ENCODE results near the gene TXLNB.

The TXLNB gene

DNA sequence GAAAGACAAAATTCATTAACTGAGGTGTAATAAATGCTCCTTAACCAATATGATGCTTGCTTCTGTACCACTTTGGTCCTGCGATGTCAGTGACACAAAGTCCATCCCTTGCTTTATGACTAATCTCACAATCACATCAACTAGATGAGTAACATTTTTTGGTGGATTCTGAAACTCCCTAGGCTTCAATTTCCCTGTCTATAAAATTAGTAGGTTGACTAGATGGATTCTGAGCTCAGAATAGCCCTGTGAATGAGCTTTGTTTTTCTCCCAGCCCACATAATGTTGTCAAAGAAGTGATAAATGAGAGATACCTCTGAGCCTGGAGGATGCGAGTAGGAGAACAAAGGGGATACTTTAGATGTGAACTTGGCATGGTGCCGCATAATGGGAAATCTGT is 9.1 kb downstream of the TXLNB start:
- Histone ChIP-seq H2AFZ (no peak overlapping the region), H3K27me3 (ENCODE audit: control insufficient read depth, insufficient read depth, low read length) (no peaks in the 10 kb centered on the region), H3K4me3 (ENCODE audit: low read depth, low read length) (no peak overlapping the region), H3K27ac (no peak overlapping the region), H3K36me3 (ENCODE audit: control insufficient read depth, insufficient read depth, low read length) (no peaks in the 10 kb centered on the region), H3K9me3 (ENCODE audit: control insufficient read depth, low read length) (no peaks in the 10 kb centered on the region), H3K9ac (no peak overlapping the region), H3K79me2 (no peaks in the 10 kb centered on the region), H3K4me1 (no peaks in the 10 kb centered on the region), H3K4me2 (ENCODE audit: low read length) (no peak overlapping the region)
- no peak for TF ChIP-seq CTCF (IDR thresholded peaks at IDR 0.05)

DNA sequence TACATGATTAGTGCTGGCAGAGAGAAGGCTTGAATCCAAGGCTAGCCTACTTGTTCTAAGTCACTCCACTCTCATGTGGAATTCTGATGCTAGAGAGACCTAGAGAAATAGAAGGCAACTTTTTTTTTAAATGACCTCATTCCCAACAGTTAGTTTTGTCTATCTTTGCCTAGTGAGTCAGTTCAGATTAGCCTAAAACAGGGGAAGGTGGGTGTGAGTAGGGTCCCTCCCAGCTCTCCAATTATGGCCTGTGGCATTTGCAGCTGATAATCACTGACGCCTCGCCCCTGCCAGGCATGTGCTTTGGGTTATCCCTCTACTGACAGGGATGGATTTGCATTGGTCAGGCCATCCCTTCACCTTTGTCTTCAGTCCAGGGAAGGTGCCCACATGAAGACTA is 13.6 kb downstream of the TXLNB start:
- Histone ChIP-seq H3K9ac (no peak overlapping the region), H2AFZ (no peak overlapping the region), H3K9me3 (ENCODE audit: control insufficient read depth, low read length) (no peaks in the 10 kb centered on the region), H3K27ac (no peak overlapping the region), H3K4me2 (ENCODE audit: low read length) (no peak overlapping the region), H3K27me3 (ENCODE audit: control insufficient read depth, insufficient read depth, low read length) (no peaks in the 10 kb centered on the region), H3K36me3 (ENCODE audit: control insufficient read depth, insufficient read depth, low read length) (no peaks in the 10 kb centered on the region), H3K4me1 (no peaks in the 10 kb centered on the region), H3K79me2 (no peaks in the 10 kb centered on the region), H3K4me3 (ENCODE audit: low read depth, low read length) (no peak overlapping the region)
- TF ChIP-seq CTCF (IDR thresholded peaks at IDR 0.05) = no peak

DNA sequence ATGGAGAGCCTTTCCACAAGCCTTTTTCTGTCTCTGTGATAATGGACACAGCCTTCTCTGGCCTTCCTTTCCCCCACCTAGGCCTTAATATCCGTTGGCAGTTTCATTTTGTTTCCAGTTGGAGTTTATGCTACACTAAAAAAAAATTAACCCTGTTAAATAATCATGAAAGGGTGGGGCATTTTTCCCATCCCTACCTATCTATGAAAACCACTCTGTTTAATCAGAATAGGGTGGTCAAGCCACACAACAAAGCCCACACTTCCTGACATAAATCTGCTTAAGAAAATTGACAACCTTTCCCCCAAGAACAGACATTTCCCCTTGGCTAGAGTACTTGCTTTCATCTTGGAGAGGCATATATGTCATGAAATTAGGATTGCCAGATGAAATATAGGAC is 14.2 kb downstream of the TXLNB start:
- no peak overlapping the region for H2AFZ ChIP-seq
- H3K79me2 ChIP-seq = no peaks in the 10 kb centered on the region
- no peak overlapping the region for H3K4me3 ChIP-seq (ENCODE audit: low read depth, low read length)
- H3K9ac ChIP-seq = no peak overlapping the region
- H3K36me3 ChIP-seq (ENCODE audit: control insufficient read depth, insufficient read depth, low read length) = no peaks in the 10 kb centered on the region
- no peaks in the 10 kb centered on the region for H3K4me1 ChIP-seq
- no peak overlapping the region for H3K27ac ChIP-seq
- H3K9me3 ChIP-seq (ENCODE audit: control insufficient read depth, low read length) = no peaks in the 10 kb centered on the region
- no peak overlapping the region for H3K4me2 ChIP-seq (ENCODE audit: low read length)
- TF ChIP-seq CTCF (IDR thresholded peaks at IDR 0.05) = no peak
- no peaks in the 10 kb centered on the region for H3K27me3 ChIP-seq (ENCODE audit: control insufficient read depth, insufficient read depth, low read length)

DNA sequence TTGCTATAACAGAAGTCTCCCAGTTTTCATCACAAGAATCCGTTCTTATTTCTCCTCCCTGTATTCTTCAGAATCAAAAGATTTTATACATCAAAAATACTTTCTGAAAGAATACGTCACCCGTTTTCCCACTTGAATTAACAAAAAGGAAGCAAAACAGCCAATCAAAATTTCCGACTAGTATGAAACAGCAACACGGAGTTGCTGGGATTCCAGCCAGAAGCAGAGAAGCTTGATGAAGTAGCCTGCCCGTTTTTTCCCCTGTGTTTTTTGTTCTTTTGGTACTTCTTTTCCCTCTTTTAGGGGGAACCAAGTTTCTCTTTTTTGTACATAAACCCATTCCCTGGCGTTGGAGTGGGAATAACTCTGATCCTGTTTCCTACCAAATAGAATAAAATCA is 14.6 kb downstream of the TXLNB start:
- Histone ChIP-seq H3K4me1 (no peaks in the 10 kb centered on the region), H3K9me3 (ENCODE audit: control insufficient read depth, low read length) (no peaks in the 10 kb centered on the region), H3K79me2 (no peaks in the 10 kb centered on the region), H3K9ac (no peak overlapping the region), H2AFZ (no peak overlapping the region), H3K27me3 (ENCODE audit: control insufficient read depth, insufficient read depth, low read length) (no peaks in the 10 kb centered on the region), H3K27ac (no peak overlapping the region), H3K36me3 (ENCODE audit: control insufficient read depth, insufficient read depth, low read length) (no peaks in the 10 kb centered on the region), H3K4me2 (ENCODE audit: low read length) (no peak overlapping the region), H3K4me3 (ENCODE audit: low read depth, low read length) (no peak overlapping the region)
- TF ChIP-seq CTCF (IDR thresholded peaks at IDR 0.05) = no peak

- no peak for TF ChIP-seq CTCF (IDR thresholded peaks at IDR 0.05)
- Histone ChIP-seq H3K4me1 (no peaks in the 10 kb centered on the region), H3K36me3 (ENCODE audit: control insufficient read depth, insufficient read depth, low read length) (no peaks in the 10 kb centered on the region), H3K9me3 (ENCODE audit: control insufficient read depth, low read length) (no peaks in the 10 kb centered on the region), H3K4me3 (ENCODE audit: low read depth, low read length) (no peak overlapping the region), H3K27ac (no peak overlapping the region), H3K9ac (no peak overlapping the region), H3K4me2 (ENCODE audit: low read length) (no peak overlapping the region), H3K27me3 (ENCODE audit: control insufficient read depth, insufficient read depth, low read length) (no peaks in the 10 kb centered on the region), H3K79me2 (no peaks in the 10 kb centered on the region), H2AFZ (no peak overlapping the region)
Observed at GRCh38 chr6:139275279-139276055, 16.3 kb downstream of the TXLNB start.
